A673 (cell line): ENCODE results near the gene PSMB5. TPM values are rescaled to one million over a fixed set of nuclear protein-coding genes. Genes with fewer than 3 reads are reported as not detected.

Experiments
- BruUV-seq: library from RNA; stranded (reverse); fragments of 400-500 nt; replicated peaks from 2 replicates; lab custom pipeline; 2021; lab: Mats Ljungman, UMichigan
- CTCF ChIA-PET: fragments of 300-600 bp; sonication (Branson Sonifier 250); formaldehyde crosslinking; loops from one replicate; lab custom pipeline; 2022; ENCODE audit warnings: antibody characterized with exemption; lab: Charles Lee
- POLR2A ChIA-PET: fragments of 300-600 bp; sonication (Branson Sonifier 250); formaldehyde crosslinking; loops from one replicate; lab custom pipeline; 2022; ENCODE audit warnings: antibody characterized with exemption; ENCODE audit not compliant: low non-redundant PET; lab: Charles Lee
- DNase-seq: peaks from one replicate; pipeline ENCODE4 v3.0.0-alpha.2; 2015; ENCODE audit warnings: low spot score
- H3K27ac ChIP-seq: fragments of 200-600 bp; sonication (generic); 2 replicates; pipeline ENCODE4 v1.5.1; 2016; ENCODE audit warnings: mixed run types, low read depth, mild to moderate bottlenecking, mixed read lengths, antibody characterized with exemption, low read length; ENCODE audit not compliant: poor library complexity, severe bottlenecking
- H3K27me3 ChIP-seq: fragments of 200-600 bp; sonication (generic); replicated peaks from 2 replicates; pipeline ENCODE4 v1.6.1; 2017; ENCODE audit warnings: mixed run types, low read depth, mild to moderate bottlenecking, mixed read lengths, antibody characterized with exemption, low read length; ENCODE audit not compliant: insufficient read depth, poor library complexity
- H3K36me3 ChIP-seq: fragments of 200-600 bp; sonication (generic); 2 replicates; pipeline ENCODE4 v1.6.1; 2016; ENCODE audit warnings: mixed run types, mild to moderate bottlenecking, mixed read lengths, antibody characterized with exemption, low read length; ENCODE audit not compliant: insufficient read depth, poor library complexity, severe bottlenecking
- H3K4me1 ChIP-seq: fragments of 200-600 bp; sonication (generic); 2 replicates; pipeline ENCODE4 v1.6.1; 2017; ENCODE audit warnings: mixed run types, mild to moderate bottlenecking, mixed read lengths, antibody characterized with exemption, low read length; ENCODE audit not compliant: insufficient read depth, poor library complexity, severe bottlenecking
- H3K4me3 ChIP-seq: fragments of 200-600 bp; sonication (generic); 2 replicates; pipeline ENCODE4 v1.5.1; 2016; ENCODE audit warnings: low read depth, mixed run types, mild to moderate bottlenecking, mixed read lengths, low read length; ENCODE audit not compliant: poor library complexity, severe bottlenecking
- H3K9me3 ChIP-seq: fragments of 200-600 bp; sonication (generic); 2 replicates; pipeline ENCODE4 v1.6.1; 2016; ENCODE audit warnings: mixed run types, low read depth, mild to moderate bottlenecking, mixed read lengths, antibody characterized with exemption, low read length; ENCODE audit not compliant: poor library complexity, severe bottlenecking
- EZH2 ChIP-seq: fragments of 200-600 bp; sonication (generic); IDR thresholded peaks from 2 replicates; pipeline ENCODE4 v1.6.1; 2017; ENCODE audit warnings: borderline replicate concordance, low read depth, mild to moderate bottlenecking, mixed read lengths, antibody characterized with exemption, low read length; ENCODE audit not compliant: poor library complexity, severe bottlenecking
- intact Hi-C: fragments of 100-400 bp; cut with micrococcal nuclease; formaldehyde crosslinking; loops from one replicate; pipeline ENCODE4 v1.10.0; 2022; ENCODE audit not compliant: unreplicated experiment
- total RNA-seq: library from RNA; stranded (reverse); gene quantifications from 2 replicates; pipeline ENCODE4 v1.2.3, GENCODE V29; 2021
- TF ChIP-seq, protein P1 (sequence below): fragments of 300-800, 200-600 bp; sonication (generic); conservative IDR thresholded peaks from 2 replicates; pipeline ENCODE4 v1.5.1; 2017; ENCODE audit warnings: low read depth, mild to moderate bottlenecking, antibody characterized with exemption, low read length, moderate library complexity, mixed read lengths

PSMB5 gene
- total RNA-seq, 1 experiment from 2014 or later: 500 TPM

DNA sequence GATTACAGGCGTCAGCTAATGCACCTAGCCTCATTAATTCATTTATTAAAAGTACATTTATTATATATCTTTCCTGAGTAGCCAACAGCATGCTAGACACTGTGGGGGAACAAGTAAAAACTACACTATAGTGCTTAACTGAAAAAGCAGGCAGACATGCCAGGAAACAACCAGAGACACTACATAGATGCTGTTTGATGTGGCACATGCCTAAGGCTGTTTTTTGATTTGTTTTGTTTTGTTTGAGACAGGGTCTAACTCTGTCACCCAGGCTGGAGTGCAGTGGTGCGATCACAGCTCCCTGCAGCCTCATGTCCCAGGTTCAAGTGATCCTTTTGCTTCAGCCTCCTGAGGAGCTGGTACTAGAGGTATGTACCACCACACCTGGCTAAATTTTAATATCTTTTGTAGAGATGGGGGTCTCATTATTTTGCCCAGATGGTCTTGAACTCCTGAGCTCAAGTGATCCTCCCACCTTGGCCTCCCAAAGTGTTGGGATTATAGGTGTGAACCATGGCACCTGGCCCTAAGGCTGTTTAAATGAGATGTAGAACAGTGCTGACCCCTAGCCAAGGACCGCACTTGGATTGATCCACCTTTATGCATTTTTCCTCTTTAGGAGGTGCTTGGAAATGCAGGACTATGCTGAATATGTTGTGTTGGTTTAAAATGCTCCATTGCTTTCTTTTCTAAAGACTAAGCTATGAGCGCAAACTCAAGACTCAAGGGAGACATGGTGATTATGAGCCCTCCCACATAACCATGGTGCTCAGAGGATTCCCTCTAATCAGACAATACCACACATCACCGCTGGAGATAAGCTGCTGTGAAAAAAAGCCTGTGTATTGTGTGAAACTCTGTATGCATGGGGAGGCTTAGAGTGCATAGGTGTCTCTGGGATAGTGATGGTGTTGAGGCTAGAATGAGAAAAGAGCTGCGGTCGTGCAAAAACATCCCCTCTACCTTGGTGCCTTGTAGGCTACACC, 14.3 kb downstream of the PSMB5 start:
- Histone ChIP-seq H3K36me3 (no peaks in the 10 kb centered on the region), H3K27me3 (no peaks in the 10 kb centered on the region), H3K4me1 (peaks cover 51% of the 10 kb centered on the region), H3K27ac (peak overlapping the region; percentile 95), H3K9me3 (no peaks in the 10 kb centered on the region), H3K4me3 (no peak overlapping the region)
- no peak for TF ChIP-seq EZH2
- TF ChIP-seq, protein P1, sequence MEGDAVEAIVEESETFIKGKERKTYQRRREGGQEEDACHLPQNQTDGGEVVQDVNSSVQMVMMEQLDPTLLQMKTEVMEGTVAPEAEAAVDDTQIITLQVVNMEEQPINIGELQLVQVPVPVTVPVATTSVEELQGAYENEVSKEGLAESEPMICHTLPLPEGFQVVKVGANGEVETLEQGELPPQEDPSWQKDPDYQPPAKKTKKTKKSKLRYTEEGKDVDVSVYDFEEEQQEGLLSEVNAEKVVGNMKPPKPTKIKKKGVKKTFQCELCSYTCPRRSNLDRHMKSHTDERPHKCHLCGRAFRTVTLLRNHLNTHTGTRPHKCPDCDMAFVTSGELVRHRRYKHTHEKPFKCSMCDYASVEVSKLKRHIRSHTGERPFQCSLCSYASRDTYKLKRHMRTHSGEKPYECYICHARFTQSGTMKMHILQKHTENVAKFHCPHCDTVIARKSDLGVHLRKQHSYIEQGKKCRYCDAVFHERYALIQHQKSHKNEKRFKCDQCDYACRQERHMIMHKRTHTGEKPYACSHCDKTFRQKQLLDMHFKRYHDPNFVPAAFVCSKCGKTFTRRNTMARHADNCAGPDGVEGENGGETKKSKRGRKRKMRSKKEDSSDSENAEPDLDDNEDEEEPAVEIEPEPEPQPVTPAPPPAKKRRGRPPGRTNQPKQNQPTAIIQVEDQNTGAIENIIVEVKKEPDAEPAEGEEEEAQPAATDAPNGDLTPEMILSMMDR: no peak
- ChIA-PET POLR2A (no interaction called here), CTCF (interaction anchor here (0.7 kb wide), 1 partner anchor 180 kb away, joined by 3 read pairs; no protein-coding TSS in a partner anchor)
- peak; percentile 40 for DNase-seq
- intact Hi-C loops: no loop called here
- BruUV-seq: no TSS peak

DNA sequence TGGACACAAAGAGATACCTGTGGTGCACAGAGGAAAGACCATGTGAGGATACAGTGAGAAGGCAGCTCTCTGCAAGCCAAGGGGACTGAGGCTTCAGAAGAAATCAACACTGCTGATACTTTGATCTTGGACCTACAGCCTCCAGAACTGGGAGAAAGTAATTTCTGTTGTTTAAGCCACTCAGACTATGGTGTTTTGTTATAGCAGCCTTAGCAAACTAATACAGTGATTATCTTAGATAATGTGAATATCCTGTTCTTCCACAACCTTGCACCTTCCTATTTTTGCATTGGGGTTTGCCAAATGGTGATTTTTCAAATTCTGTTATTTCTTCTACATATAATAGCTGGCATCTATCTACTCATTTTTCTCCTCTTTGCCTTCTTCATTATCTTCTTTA, 16.6 kb downstream of the PSMB5 start:
- no TSS peak for BruUV-seq
- H3K9me3 ChIP-seq: no peaks in the 10 kb centered on the region
- H3K36me3 ChIP-seq: no peaks in the 10 kb centered on the region
- no peak overlapping the region for H3K27ac ChIP-seq
- ChIA-PET CTCF (no interaction called here), POLR2A (no interaction called here)
- H3K4me1 ChIP-seq: peaks cover 28% of the 10 kb centered on the region
- H3K4me3 ChIP-seq: no peak overlapping the region
- H3K27me3 ChIP-seq: no peaks in the 10 kb centered on the region
- intact Hi-C loops: no loop called here
- TF ChIP-seq EZH2: no peak
- TF ChIP-seq, protein P1: no peak
- DNase-seq: no peak

GRCh38 chr14:23017091-23017490, 17.6 kb downstream of the PSMB5 start:
- intact Hi-C loops: no loop called here
- Histone ChIP-seq H3K4me3 (no peak overlapping the region), H3K27me3 (no peaks in the 10 kb centered on the region), H3K36me3 (no peaks in the 10 kb centered on the region), H3K4me1 (peaks cover 18% of the 10 kb centered on the region), H3K27ac (no peak overlapping the region), H3K9me3 (no peaks in the 10 kb centered on the region)
- DNase-seq: no peak
- TF ChIP-seq EZH2: no peak
- TF ChIP-seq, protein P1: no peak
- no TSS peak for BruUV-seq
- ChIA-PET POLR2A (interaction anchor here (0.7 kb wide), 1 partner anchor 267 kb away, joined by 8 read pairs; no protein-coding TSS in a partner anchor), CTCF (no interaction called here)
